GOT3 (cell line): ENCODE results near the gene MBNL2.

ENCODE experiments used
- DNase-seq: peaks from one replicate; lab custom pipeline; 2025; ENCODE audit warnings: mixed read lengths; lab: John Stamatoyannopoulos, UW

MBNL2 gene

GRCh38 chr13:97327506-97328221 is 105.5 kb downstream of the MBNL2 start:
- no peak for DNase-seq

DNA sequence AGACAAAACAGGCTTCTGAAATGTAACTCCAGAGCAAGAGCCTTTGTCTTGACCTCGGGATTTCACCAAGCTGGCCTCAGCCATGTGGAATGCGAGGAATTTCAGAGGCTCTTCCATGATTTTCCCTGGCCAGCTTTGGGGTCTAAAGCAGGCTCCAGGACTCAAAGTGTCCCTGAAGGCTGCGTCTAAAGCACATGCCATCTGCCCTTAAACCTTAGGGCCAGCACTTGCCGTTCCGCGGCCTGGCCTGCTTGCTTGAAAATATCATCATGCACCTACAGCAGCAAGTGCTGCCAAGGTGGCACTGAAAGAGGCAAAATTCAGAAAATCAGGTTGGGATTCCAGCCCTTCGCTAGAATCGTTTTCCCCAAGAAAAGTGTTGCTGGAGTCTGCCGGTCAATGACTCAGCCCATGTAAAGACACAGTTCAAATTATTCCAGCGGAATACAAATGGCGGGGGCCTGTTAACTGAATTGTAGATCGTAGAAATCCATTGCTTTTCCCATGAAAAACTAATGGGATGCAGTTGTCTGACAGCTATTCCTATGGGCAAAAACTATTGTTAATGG is 106.2 kb downstream of the MBNL2 start:
- DNase-seq = no peak

- DNase-seq = no peak
Measured at GRCh38 chr13:97329331-97329730, 107.2 kb downstream of the MBNL2 start.

GRCh38 chr13:97330448-97330847 is 108.3 kb downstream of the MBNL2 start:
- no peak for DNase-seq

- DNase-seq = no peak
Measured at GRCh38 chr13:97332742-97333141, 110.6 kb downstream of the MBNL2 start.

- no peak for DNase-seq
Measured at GRCh38 chr13:97333983-97334382, 111.8 kb downstream of the MBNL2 start.

DNA sequence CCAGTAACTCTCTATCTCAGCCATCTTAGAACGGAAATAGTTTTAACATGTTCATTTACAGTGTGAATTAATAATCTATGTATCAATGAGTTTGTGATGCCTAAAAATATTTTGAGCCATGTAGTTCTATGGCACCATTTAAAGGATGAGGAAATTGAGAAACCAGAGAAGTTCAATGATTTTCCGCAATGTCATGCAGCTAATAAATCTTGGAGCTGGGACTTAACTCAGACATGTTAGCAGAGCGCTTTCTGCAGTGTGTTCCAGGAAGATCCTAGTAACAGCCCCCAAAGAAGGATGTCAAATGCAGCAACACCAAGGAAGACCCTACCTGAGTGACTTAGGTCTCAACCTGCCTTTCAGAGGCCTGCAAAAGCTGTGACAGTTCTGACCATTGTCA is 112.6 kb downstream of the MBNL2 start:
- no peak for DNase-seq

DNA sequence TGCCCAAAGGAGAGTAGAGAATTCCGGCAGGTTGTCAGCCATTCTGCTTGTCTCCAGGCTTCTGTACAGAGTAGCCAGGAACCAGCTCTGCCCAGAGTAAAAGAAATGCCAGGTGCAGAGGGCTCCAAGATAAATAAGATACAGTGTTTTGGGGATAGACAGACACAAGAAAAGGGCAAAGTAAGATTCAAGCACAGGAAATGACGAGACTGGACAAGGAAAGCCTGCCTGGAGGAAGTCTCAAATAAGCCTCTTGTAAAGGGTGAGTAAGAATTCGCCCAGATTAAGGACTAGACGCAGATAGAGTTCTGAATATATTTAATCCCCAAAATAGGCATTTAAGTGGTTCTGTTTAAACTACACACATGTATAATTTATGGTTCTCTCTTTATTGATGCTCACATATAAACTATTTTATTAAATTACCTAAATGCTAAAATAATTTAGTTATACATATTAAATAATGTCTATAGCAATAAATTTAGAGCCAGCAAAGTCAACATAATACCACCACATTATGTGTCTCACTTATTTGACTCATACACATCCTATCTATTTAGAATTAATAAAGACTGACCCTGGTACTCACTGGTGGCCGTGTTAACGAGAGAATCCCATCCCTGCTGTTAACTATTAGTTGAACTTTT is 113.5 kb downstream of the MBNL2 start:
- DNase-seq = no peak

DNA sequence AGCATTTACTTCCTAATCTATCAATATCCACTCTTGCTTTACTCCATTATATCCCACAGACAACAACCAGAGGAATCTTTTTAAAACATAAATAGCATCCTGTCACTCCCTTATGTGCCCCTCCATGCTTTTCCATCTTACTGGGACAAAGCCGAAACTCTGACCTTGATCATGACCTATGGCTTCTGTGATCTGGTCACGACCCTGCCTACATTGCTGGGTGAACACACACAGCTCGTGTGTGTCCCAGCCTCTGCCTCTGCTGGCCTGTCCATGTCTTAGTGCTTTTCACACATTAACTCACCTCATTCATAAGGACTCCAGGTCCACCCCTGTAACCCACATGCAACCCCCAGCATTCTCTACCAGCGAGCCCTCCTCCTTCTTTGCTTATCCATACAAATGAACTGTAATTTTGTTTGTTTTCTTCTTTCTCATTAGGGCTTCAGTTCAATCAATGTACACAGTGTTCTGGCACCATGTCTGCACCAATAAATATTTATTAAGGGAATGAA is 115.9 kb downstream of the MBNL2 start:
- DNase-seq = no peak

DNA sequence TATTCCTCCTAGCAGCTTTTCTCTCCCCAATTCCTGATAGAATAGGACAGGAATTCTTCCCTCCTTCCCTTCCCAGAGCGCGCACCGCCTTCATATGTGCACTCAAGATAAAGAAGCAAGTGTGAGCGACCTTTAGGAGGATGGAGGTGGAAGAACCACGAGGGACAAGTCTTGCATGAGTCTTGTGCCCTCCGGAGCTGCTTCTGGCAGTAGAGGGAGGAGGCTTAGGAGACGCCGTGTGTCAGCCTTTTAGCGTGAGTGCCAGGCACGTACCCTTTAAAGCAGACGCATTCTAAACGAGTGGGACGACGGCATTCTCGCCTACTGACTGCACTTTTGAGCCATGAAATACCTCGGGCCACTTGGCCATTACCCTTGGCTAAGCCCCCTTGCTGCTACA is 116.4 kb downstream of the MBNL2 start:
- DNase-seq = no peak

DNA sequence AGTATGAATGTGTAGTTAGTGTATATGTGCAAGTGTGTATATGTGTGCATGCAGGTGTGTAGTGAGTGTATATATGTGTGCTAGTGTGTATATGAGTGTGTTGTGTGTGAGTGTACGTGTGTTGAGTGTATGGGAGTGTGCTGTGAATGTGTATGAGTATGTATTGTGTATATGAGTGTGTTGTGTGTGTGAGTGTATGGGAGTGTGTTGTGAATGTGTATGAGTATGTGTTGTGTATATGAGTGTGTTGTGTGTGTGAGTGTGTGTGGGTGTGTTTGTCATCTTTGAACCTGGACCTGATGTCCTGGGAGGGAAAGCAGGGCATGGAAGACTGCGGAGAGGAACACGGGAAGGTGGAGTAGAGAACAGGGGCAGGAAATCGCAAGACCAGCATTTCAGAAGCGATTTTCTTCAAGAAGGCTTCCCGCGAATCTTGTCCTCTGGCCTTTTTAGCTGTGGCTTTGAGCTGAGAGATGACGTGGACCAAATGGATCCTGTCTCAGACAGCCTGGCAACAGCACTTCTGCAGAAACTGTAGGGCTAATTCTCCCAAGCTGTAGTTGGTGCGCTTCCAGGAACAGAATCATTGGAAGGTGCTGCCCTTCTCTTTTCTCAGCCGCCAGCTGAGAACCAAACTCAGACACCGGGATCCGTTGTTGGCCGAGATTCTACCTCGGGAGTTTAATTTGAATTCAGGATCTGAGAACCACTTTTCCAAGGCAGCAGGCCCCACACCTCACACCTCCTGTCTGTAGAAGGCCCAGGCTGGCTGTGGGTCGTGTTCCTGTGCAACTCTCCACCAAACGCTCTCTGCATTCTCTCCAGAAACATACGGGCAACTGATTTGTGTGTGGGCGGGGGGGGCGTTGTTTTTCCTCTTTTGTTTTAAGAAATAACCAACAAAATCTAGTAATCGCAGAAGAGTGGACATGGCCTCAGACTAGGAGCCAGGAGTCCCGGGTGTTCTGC is 117.2 kb downstream of the MBNL2 start:
- no peak for DNase-seq

- no peak for DNase-seq
Measured at GRCh38 chr13:97339988-97340749, 118.0 kb downstream of the MBNL2 start.

DNA sequence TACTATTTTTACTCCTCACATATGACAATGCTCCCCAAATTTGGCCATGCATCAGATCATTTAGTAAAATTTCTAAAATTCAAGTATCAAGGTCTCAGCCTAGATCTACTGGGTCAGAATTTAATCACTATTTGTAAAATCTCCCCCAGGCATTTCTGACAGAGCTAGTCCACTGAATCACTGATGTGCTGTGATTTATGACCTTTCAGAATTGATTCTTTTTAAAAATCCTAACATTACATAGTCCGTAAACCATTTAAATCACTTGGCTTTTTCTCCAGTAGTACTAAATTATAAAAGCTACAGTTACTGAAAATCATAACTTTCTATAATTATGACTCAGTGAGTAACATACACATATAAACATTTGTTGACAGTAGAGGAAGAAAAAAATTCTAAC is 119.0 kb downstream of the MBNL2 start:
- DNase-seq = no peak

DNA sequence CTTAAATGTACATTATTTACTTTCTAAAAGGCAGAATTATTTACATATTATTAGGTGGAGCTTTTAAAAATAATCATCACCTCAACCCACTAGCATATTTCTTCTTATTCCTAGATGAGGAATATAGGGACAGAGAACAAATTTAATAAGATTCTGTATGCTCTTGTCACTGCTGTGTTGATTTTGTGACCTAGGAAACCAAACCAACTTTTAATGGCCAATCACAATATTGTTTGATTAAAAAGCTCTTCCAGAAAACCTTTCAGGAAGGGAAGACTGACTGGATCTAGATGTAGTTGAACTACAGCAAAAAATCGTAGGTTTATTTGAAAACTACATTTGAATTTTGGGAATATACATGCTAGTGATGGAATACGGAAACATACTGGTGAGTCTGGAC is 120.0 kb downstream of the MBNL2 start:
- no peak for DNase-seq

- no peak for DNase-seq
Measured at GRCh38 chr13:97342936-97343335, 120.8 kb downstream of the MBNL2 start.

- DNase-seq = no peak
Measured at GRCh38 chr13:97344265-97345175, 122.4 kb downstream of the MBNL2 start.

GRCh38 chr13:97346097-97346496 is 124.0 kb downstream of the MBNL2 start:
- DNase-seq = no peak

GRCh38 chr13:97346561-97347254 is 124.6 kb downstream of the MBNL2 start:
- no peak for DNase-seq

- DNase-seq = no peak
Measured at GRCh38 chr13:97347255-97347932, 125.3 kb downstream of the MBNL2 start.
